MM.1S (cell line): ENCODE data around the gene PPP1R16B.

Experiments used
- DNase-seq: peaks from one replicate; pipeline ENCODE4 v3.0.0-alpha.2; 2015
- H2AFZ ChIP-seq: fragments of 300-600 bp; sonication (generic); 2 replicates; pipeline ENCODE4 v1.6.0; 2016; ENCODE audit warnings: antibody characterized with exemption, low read length
- H3F3A ChIP-seq: fragments of 300-600 bp; sonication (generic); 2 replicates; pipeline ENCODE4 v1.6.1; 2016; ENCODE audit warnings: mild to moderate bottlenecking, antibody characterized with exemption, low read length, moderate library complexity, mixed read lengths; ENCODE audit not compliant: insufficient read depth
- H3K27ac ChIP-seq: fragments of 300-600 bp; sonication (generic); 2 replicates; pipeline ENCODE4 v1.5.1; 2016; ENCODE audit warnings: mild to moderate bottlenecking, low read length
- H3K27me3 ChIP-seq: fragments of 300-600 bp; sonication (generic); replicated peaks from 2 replicates; pipeline ENCODE4 v1.6.0; 2016; ENCODE audit warnings: low read length; ENCODE audit not compliant: insufficient read depth
- H3K36me3 ChIP-seq: fragments of 300-600 bp; sonication (generic); replicated peaks from 2 replicates; pipeline ENCODE4 v1.6.1; 2016; ENCODE audit warnings: mild to moderate bottlenecking, low read length, mixed read lengths; ENCODE audit not compliant: insufficient read depth
- H3K4me1 ChIP-seq: fragments of 300-600 bp; sonication (generic); 2 replicates; pipeline ENCODE4 v1.6.1; 2016; ENCODE audit warnings: low read length, mixed read lengths
- H3K4me2 ChIP-seq: fragments of 300-600 bp; sonication (generic); 2 replicates; pipeline ENCODE4 v1.6.0; 2016; ENCODE audit warnings: low read depth, low read length
- H3K4me3 ChIP-seq: fragments of 300-600 bp; sonication (generic); 2 replicates; pipeline ENCODE4 v1.5.1; 2016; ENCODE audit warnings: low read length, mixed read lengths
- H3K79me2 ChIP-seq: fragments of 300-600 bp; sonication (generic); 2 replicates; pipeline ENCODE4 v1.6.1; 2016; ENCODE audit warnings: mixed run types, low read length, mixed read lengths
- H3K9ac ChIP-seq: fragments of 300-600 bp; sonication (generic); 2 replicates; pipeline ENCODE4 v1.6.1; 2016; ENCODE audit warnings: low read length, mixed read lengths
- H3K9me2 ChIP-seq: fragments of 300-600 bp; sonication (generic); replicated peaks from 2 replicates; pipeline ENCODE4 v1.6.1; 2016; ENCODE audit warnings: mild to moderate bottlenecking, low read length, mixed read lengths; ENCODE audit not compliant: insufficient read depth
- H3K9me3 ChIP-seq: fragments of 300-600 bp; sonication (generic); replicated peaks from 2 replicates; pipeline ENCODE4 v1.6.1; 2016; ENCODE audit warnings: mild to moderate bottlenecking, low read length, mixed read lengths; ENCODE audit not compliant: insufficient read depth
- H4K20me1 ChIP-seq: fragments of 300-600 bp; sonication (generic); 2 replicates; pipeline ENCODE4 v1.6.1; 2016; ENCODE audit warnings: mild to moderate bottlenecking, low read length, moderate library complexity, mixed read lengths; ENCODE audit not compliant: insufficient read depth
- CTCF ChIP-seq: fragments of 300-600 bp; sonication (generic); IDR thresholded peaks from 2 replicates; pipeline ENCODE4 v1.5.1; 2016; ENCODE audit warnings: antibody characterized with exemption, low read length, mixed read lengths
- EZH2 ChIP-seq: fragments of 300-600 bp; sonication (generic); optimal IDR thresholded peaks from 2 replicates; pipeline ENCODE3; 2017; ENCODE audit warnings: low read depth, mild to moderate bottlenecking, antibody characterized with exemption, low read length, mixed read lengths
- EZH2phosphoT487 ChIP-seq: fragments of 300-600 bp; sonication (generic); IDR thresholded peaks from 2 replicates; pipeline ENCODE4 v1.6.1; 2018; ENCODE audit warnings: antibody characterized with exemption, low read length

The PPP1R16B gene

GRCh38 chr20:38854654-38855066 lies 49.2 kb downstream of the PPP1R16B start:
- Histone ChIP-seq H2AFZ (no peak overlapping the region), H3K4me2 (no peak overlapping the region), H3K79me2 (peaks cover 98% of the 10 kb centered on the region), H3K9me2 (no peaks in the 10 kb centered on the region), H3K27ac (no peak overlapping the region), H4K20me1 (no peaks in the 10 kb centered on the region), H3K27me3 (no peaks in the 10 kb centered on the region), H3K36me3 (0 out of 2 replicates have a peak, but pooled peaks cover 5% of the 10 kb centered on the region), H3F3A (no peaks in the 10 kb centered on the region), H3K4me1 (peaks cover 46% of the 10 kb centered on the region), H3K9me3 (no peaks in the 10 kb centered on the region), H3K4me3 (no peak overlapping the region), H3K9ac (no peak overlapping the region)
- no peak for TF ChIP-seq CTCF
- TF ChIP-seq EZH2phosphoT487, result no peak
- no peak for TF ChIP-seq EZH2
- DNase-seq, result no peak

GRCh38 chr20:38855356-38855755 lies 49.9 kb downstream of the PPP1R16B start:
- H3K4me1 ChIP-seq, result peaks cover 46% of the 10 kb centered on the region
- no peaks in the 10 kb centered on the region for H3K36me3 ChIP-seq
- no peaks in the 10 kb centered on the region for H3K9me3 ChIP-seq
- peaks cover 97% of the 10 kb centered on the region for H3K79me2 ChIP-seq
- no peak for DNase-seq
- H3K27ac ChIP-seq, result no peak overlapping the region
- TF ChIP-seq CTCF (no peak), EZH2phosphoT487 (no peak), EZH2 (no peak)
- no peaks in the 10 kb centered on the region for H3K27me3 ChIP-seq
- H3K9ac ChIP-seq, result no peak overlapping the region
- no peaks in the 10 kb centered on the region for H3F3A ChIP-seq
- no peak overlapping the region for H3K4me3 ChIP-seq
- no peak overlapping the region for H2AFZ ChIP-seq
- H4K20me1 ChIP-seq, result no peaks in the 10 kb centered on the region
- H3K4me2 ChIP-seq, result no peak overlapping the region
- no peaks in the 10 kb centered on the region for H3K9me2 ChIP-seq

- peaks cover 97% of the 10 kb centered on the region for H3K79me2 ChIP-seq
- DNase-seq, result no peak
- no peaks in the 10 kb centered on the region for H3K9me3 ChIP-seq
- no peaks in the 10 kb centered on the region for H3K27me3 ChIP-seq
- H3K4me1 ChIP-seq, result peaks cover 55% of the 10 kb centered on the region
- H3K9me2 ChIP-seq, result no peaks in the 10 kb centered on the region
- no peaks in the 10 kb centered on the region for H4K20me1 ChIP-seq
- no peak overlapping the region for H3K4me3 ChIP-seq
- no peak overlapping the region for H3K9ac ChIP-seq
- no peak overlapping the region for H3K27ac ChIP-seq
- no peaks in the 10 kb centered on the region for H3F3A ChIP-seq
- H3K4me2 ChIP-seq, result no peak overlapping the region
- no peaks in the 10 kb centered on the region for H3K36me3 ChIP-seq
- TF ChIP-seq EZH2phosphoT487, result no peak
- no peak overlapping the region for H2AFZ ChIP-seq
These were observed 51.1 kb downstream of the PPP1R16B start for GRCh38 chr20:38856570-38856969.

GRCh38 chr20:38857703-38858102 lies 52.2 kb downstream of the PPP1R16B start:
- Histone ChIP-seq H3K9me3 (no peaks in the 10 kb centered on the region), H3K9ac (no peak overlapping the region), H3K4me3 (no peak overlapping the region), H3F3A (no peaks in the 10 kb centered on the region), H3K27ac (no peak overlapping the region), H4K20me1 (no peaks in the 10 kb centered on the region), H2AFZ (no peak overlapping the region), H3K79me2 (peaks cover 97% of the 10 kb centered on the region), H3K4me1 (peaks cover 54% of the 10 kb centered on the region), H3K9me2 (no peaks in the 10 kb centered on the region), H3K36me3 (no peaks in the 10 kb centered on the region), H3K27me3 (no peaks in the 10 kb centered on the region), H3K4me2 (no peak overlapping the region)
- TF ChIP-seq CTCF, result no peak
- TF ChIP-seq EZH2, result no peak
- TF ChIP-seq EZH2phosphoT487, result no peak
- no peak for DNase-seq
